GM12875 (cell line): Measurements from ENCODE around the gene LEF1.

Experiments
- H3K4me3 ChIP-seq: one replicate; pipeline ENCODE4 v1.5.1; 2011; ENCODE audit warnings: low read depth, low read length, control low read depth
- CTCF ChIP-seq: IDR thresholded peaks from 2 replicates; pipeline ENCODE4 v1.5.1; 2011; ENCODE audit warnings: low read depth, mild to moderate bottlenecking, control low read depth, inconsistent platforms, low read length, moderate library complexity, borderline replicate concordance; ENCODE audit not compliant: insufficient read depth

Gene LEF1

GRCh38 chr4:108036213-108036612, 132.5 kb downstream of the LEF1 start:
- H3K4me3 ChIP-seq: no peak overlapping the region
- TF ChIP-seq CTCF: no peak

- H3K4me3 ChIP-seq: no peak overlapping the region
- TF ChIP-seq CTCF: no peak
These were observed 133.0 kb downstream of the LEF1 start for GRCh38 chr4:108035691-108036090.

GRCh38 chr4:108034565-108034964, 134.2 kb downstream of the LEF1 start:
- H3K4me3 ChIP-seq: no peak overlapping the region
- no peak for TF ChIP-seq CTCF

GRCh38 chr4:108033348-108033747, 135.4 kb downstream of the LEF1 start:
- no peak overlapping the region for H3K4me3 ChIP-seq
- no peak for TF ChIP-seq CTCF

GRCh38 chr4:108031427-108032083, 137.2 kb downstream of the LEF1 start:
- H3K4me3 ChIP-seq: no peak overlapping the region
- TF ChIP-seq CTCF: no peak

GRCh38 chr4:108030332-108030731, 138.4 kb downstream of the LEF1 start:
- no peak overlapping the region for H3K4me3 ChIP-seq
- peak; percentile 58 for TF ChIP-seq CTCF

- H3K4me3 ChIP-seq: no peak overlapping the region
- TF ChIP-seq CTCF: no peak
These were observed 139.0 kb downstream of the LEF1 start for GRCh38 chr4:108029731-108030130.
